CD4-positive, alpha-beta T cell (primary cell): ENCODE results near the gene NUDT16L1. TPM values are rescaled to one million over a fixed set of nuclear protein-coding genes. Genes with fewer than 3 reads are reported as not detected.

Experiments used
- ATAC-seq: fragments of 200-7000 bp; cut with Tn5 transposase; one replicate; pipeline ENCODE4 v1.10.0; 2022; ENCODE audit warnings: mild to moderate bottlenecking; ENCODE audit not compliant: poor library complexity
- CTCF ChIA-PET: fragments of 350-600 bp; sonication (Branson Sonifier 250); formaldehyde crosslinking; loops from one replicate; lab custom pipeline; 2021; ENCODE audit warnings: antibody characterized with exemption, inconsistent platforms; lab: Charles Lee
- POLR2A ChIA-PET: fragments of 350-600 bp; sonication (Branson Sonifier 250); formaldehyde crosslinking; loops from one replicate; lab custom pipeline; 2021; ENCODE audit warnings: antibody characterized with exemption, inconsistent platforms; lab: Charles Lee
- DNase-seq, 14 experiments: peaks; one replicate each; pipeline ENCODE4 v3.0.0-alpha.2; 2013 to 2020; ENCODE audit warnings: mixed read lengths in 2 of 14
- H3K27ac ChIP-seq, 2 donors: one replicate each; pipeline versions ENCODE4 v1.5.1 to v1.7.0; 2013; ENCODE audit warnings: low read length in 2 of 2, low read depth in 1 of 2, mild to moderate bottlenecking in 1 of 2
- H3K27me3 ChIP-seq, 2 experiments: 1 replicate in 1 of 2; 2 replicates in 1 of 2; pipeline versions ENCODE4 v1.6.1 to v1.7.0; 2013; ENCODE audit warnings: low read length in 2 of 2, control low read depth in 1 of 2, mild to moderate bottlenecking in 1 of 2, moderate library complexity in 1 of 2; ENCODE audit not compliant: insufficient read depth in 2 of 2, control insufficient read depth in 1 of 2
- H3K36me3 ChIP-seq: one replicate; pipeline ENCODE4 v1.6.1; 2013; ENCODE audit warnings: low read length, control low read depth; ENCODE audit not compliant: insufficient read depth
- H3K4me1 ChIP-seq: one replicate; pipeline ENCODE4 v1.6.1; 2013; ENCODE audit warnings: low read length, control low read depth; ENCODE audit not compliant: insufficient read depth
- H3K4me3 ChIP-seq: one replicate; pipeline ENCODE4 v1.5.1; 2013; ENCODE audit warnings: mild to moderate bottlenecking, low read length, moderate library complexity
- H3K9me3 ChIP-seq, 2 experiments: 1 replicate in 1 of 2; 2 replicates in 1 of 2; pipeline versions ENCODE4 v1.6.1 to v1.7.0; 2013; ENCODE audit warnings: low read length in 2 of 2, mild to moderate bottlenecking in 2 of 2, control low read depth in 1 of 2, moderate library complexity in 1 of 2; ENCODE audit not compliant: control insufficient read depth in 1 of 2, insufficient read depth in 1 of 2
- H3K27ac Mint-ChIP-seq: one replicate; pipeline ENCODE4 v1.8.0; 2020; ENCODE audit warnings: mixed read lengths
- H3K27me3 Mint-ChIP-seq: one replicate; pipeline ENCODE4 v1.8.0; 2021; ENCODE audit warnings: mixed read lengths
- H3K36me3 Mint-ChIP-seq: one replicate; pipeline ENCODE4 v1.8.0; 2021; ENCODE audit warnings: low read depth, mixed read lengths
- H3K4me1 Mint-ChIP-seq: one replicate; pipeline ENCODE4 v1.8.0; 2021; ENCODE audit warnings: low read depth, mixed read lengths
- H3K4me3 Mint-ChIP-seq: one replicate; pipeline ENCODE4 v1.8.0; 2020; ENCODE audit warnings: mild to moderate bottlenecking, mixed read lengths
- H3K9me3 Mint-ChIP-seq: one replicate; pipeline ENCODE4 v1.8.0; 2020; ENCODE audit warnings: mixed read lengths
- intact Hi-C, 2 experiments: fragments of 100-400 bp; cut with DNase I in 1 of 2; cut with micrococcal nuclease in 1 of 2; formaldehyde crosslinking; loops; one replicate each; pipeline versions ENCODE4 v1.15.1 to v1.9.0; 2023 to 2025; cut with DNase I, micrococcal nuclease
- total RNA-seq, 174 experiments: library from RNA in 2 of 174; stranded (reverse) in 2 of 174; gene quantifications; one replicate each; pipeline ENCODE4 v1.2.3 and lab custom pipeline; 2021 to 2026
- TF ChIP-seq, protein P1 (sequence below): fragments of 200-600 bp; IDR thresholded peaks from one replicate; pipeline ENCODE4 v1.8.0; 2022; ENCODE audit warnings: antibody characterized with exemption, mild to moderate bottlenecking

Gene NUDT16L1
- total RNA-seq, 2 experiments from 2014 or later: 75.2 to 78.9 TPM

DNA sequence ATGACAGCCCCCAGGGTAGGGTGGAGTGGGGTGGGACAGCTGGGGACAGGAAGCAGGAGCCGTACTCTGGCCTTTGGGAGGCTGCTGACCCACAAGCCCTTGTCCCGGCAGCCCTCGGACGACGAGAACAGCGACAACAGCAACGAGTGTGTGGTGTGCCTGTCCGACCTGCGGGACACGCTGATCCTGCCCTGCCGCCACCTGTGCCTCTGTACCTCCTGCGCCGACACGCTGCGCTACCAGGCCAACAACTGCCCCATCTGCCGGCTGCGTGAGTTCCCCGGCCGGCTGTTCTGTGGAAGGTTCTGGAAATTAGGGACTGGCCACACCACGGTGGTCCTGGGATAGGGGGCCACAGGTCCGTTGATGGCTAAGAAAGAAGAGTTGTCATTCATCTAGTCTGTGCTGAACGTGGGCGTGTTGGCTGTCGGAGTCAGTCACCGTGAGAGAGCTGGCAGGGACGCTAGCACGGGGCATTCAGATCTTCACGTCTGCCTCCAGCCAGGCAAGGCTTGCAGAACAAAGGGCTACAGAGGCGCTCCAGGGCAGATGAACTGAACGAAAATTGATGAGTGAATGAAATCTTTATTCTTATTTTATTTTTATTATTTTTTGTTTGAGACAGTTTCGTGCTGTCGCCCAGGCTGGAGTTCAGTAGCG, 19.8 kb upstream of the NUDT16L1 start:
- ChIA-PET POLR2A (interaction anchor here (0.5 to 1.1 kb wide), 3 partner anchors 20 to 379 kb away, joined by 3 to 4 read pairs (median 3); partner anchors contain the start of genes NUDT16L1 and ZNF500), CTCF (no interaction called here)
- peaks cover 30% of the 10 kb centered on the region for H3K4me1 ChIP-seq
- H3K27ac ChIP-seq: no peak overlapping the region
- intact Hi-C loops: no loop called here
- ATAC-seq (no peak), DNase-seq (no peak)
- Mint-ChIP-seq H3K36me3 (peaks cover 45% of the 10 kb centered on the region), H3K27ac (no peak overlapping the region), H3K4me3 (no peak overlapping the region), H3K4me1 (peaks cover 29% of the 10 kb centered on the region), H3K27me3 (no peaks in the 10 kb centered on the region), H3K9me3 (no peaks in the 10 kb centered on the region)
- TF ChIP-seq, protein P1, sequence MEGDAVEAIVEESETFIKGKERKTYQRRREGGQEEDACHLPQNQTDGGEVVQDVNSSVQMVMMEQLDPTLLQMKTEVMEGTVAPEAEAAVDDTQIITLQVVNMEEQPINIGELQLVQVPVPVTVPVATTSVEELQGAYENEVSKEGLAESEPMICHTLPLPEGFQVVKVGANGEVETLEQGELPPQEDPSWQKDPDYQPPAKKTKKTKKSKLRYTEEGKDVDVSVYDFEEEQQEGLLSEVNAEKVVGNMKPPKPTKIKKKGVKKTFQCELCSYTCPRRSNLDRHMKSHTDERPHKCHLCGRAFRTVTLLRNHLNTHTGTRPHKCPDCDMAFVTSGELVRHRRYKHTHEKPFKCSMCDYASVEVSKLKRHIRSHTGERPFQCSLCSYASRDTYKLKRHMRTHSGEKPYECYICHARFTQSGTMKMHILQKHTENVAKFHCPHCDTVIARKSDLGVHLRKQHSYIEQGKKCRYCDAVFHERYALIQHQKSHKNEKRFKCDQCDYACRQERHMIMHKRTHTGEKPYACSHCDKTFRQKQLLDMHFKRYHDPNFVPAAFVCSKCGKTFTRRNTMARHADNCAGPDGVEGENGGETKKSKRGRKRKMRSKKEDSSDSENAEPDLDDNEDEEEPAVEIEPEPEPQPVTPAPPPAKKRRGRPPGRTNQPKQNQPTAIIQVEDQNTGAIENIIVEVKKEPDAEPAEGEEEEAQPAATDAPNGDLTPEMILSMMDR: no peak
- no peaks in the 10 kb centered on the region for H3K9me3 ChIP-seq
- H3K27me3 ChIP-seq: no peaks in the 10 kb centered on the region
- no peak overlapping the region for H3K4me3 ChIP-seq
- peaks cover 50% of the 10 kb centered on the region for H3K36me3 ChIP-seq

DNA sequence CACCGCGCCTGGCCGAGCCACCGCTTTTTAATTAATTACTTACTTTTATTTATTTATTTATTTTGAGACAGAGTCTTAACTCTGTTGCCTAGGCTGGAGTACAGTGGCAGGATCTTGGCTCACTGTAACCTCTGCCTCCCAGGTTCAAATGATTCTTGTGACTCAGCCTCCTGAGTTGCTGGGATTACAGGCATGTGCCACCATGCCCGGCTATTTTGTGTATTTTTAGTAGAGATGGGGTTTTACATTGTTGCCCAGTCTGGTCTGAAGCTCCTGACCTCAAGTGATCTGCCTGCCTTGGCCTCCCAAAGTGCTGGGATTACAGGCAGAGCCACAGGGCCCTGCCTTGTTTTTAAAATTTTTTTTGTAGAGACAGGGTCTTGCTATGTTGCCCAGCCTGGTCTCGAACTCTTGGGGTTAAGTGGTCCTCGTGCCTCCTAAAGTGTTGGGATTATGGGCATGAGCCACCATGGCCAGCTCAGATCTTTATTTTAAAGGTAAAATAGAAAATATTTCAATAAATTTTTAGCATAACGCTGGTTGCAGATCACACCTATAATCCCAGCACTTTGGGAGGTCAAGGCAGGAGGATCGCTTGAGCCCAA, 18.3 kb upstream of the NUDT16L1 start:
- Histone ChIP-seq H3K4me3 (no peak overlapping the region), H3K27ac (peak overlapping the region in 1 of 2 donors; percentile 82), H3K36me3 (peaks cover 41% of the 10 kb centered on the region), H3K27me3 (no peaks in the 10 kb centered on the region), H3K4me1 (peaks cover 35% of the 10 kb centered on the region), H3K9me3 (no peaks in the 10 kb centered on the region)
- POLR2A ChIA-PET: interaction anchor here (1.1 to 2.1 kb wide), 2 partner anchors 11 to 175 kb away, joined by 3 to 4 read pairs; no protein-coding TSS in a partner anchor
- Mint-ChIP-seq H3K27me3 (no peaks in the 10 kb centered on the region), H3K27ac (peak overlapping the region; percentile 99), H3K36me3 (peaks cover 44% of the 10 kb centered on the region), H3K9me3 (no peaks in the 10 kb centered on the region), H3K4me3 (no peak overlapping the region), H3K4me1 (peaks cover 29% of the 10 kb centered on the region)
- DNase-seq (no peak), ATAC-seq (no peak)
- TF ChIP-seq, protein P1: no peak
- intact Hi-C loops: no loop called here
- CTCF ChIA-PET: no interaction called here

DNA sequence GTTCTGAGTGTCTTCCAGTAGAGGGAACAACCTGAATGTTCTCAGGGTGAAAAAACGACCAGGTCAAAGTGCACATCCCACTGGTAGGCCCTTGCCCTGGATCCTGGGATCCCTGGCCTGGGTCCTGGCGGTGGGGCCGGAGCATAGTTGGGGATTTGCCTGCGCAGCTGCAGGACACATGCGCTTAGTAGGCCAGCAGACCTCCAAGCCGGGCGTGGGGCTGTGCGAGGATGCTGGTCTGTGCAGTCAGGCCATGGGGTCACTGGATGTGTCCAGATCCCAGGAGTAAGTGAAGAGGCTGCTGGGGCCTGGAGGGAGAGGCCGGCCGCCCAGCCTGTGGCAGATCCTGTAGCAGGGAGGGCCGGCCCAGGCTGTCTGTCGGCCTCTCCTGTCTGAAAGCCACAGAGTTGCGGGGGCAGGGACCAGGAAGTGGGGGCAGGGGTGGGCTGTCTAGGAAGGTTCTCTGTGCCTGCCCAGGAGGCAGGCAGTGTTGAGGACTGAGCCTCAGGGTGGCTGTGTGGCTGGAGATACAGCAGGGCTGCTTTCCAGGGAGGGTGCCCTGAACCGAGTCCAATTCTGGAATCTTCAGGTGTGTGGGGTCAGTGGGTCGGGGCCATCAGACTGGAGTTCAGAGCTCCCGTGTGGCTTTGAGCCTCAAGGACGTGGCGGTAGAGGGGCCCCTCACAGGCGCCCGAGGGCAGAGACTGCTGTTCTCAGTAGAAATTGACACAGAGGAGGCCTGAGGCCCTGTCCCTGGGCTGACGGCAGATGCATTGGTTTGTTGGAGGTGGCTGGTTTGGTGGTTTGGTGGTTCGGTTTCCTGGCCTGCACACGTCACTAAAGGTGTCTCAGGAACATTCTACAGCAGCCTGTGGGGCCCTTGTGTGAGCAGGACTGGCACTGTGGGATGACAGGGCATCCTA, 17.2 kb upstream of the NUDT16L1 start:
- CTCF ChIA-PET: interaction anchor here (0.8 kb wide), 1 partner anchor 26 kb away, joined by 3 read pairs; no protein-coding TSS in a partner anchor
- ATAC-seq: peak; percentile 90

More for the DNA sequence above, 17.2 kb upstream of the NUDT16L1 start:
- peaks cover 38% of the 10 kb centered on the region for H3K36me3 ChIP-seq
- no peaks in the 10 kb centered on the region for H3K27me3 ChIP-seq
- POLR2A ChIA-PET: interaction anchor here (0.8 to 2.1 kb wide), 7 partner anchors 12 to 176 kb away, joined by 3 to 7 read pairs (median 4); partner anchors contain the start of genes ANKS3, DNAAF8 and MGRN1
- peaks cover 40% of the 10 kb centered on the region for H3K4me1 ChIP-seq
- H3K27ac Mint-ChIP-seq: peak overlapping the region; percentile 99
- TF ChIP-seq, protein P1: no peak
- H3K4me3 Mint-ChIP-seq: peak overlapping the region; percentile 70
- H3K27ac ChIP-seq: peak overlapping the region; percentile 72 to 82
- no peak overlapping the region for H3K4me3 ChIP-seq
- peaks cover 39% of the 10 kb centered on the region for H3K36me3 Mint-ChIP-seq
- intact Hi-C loops: no loop called here
- H3K9me3 ChIP-seq: no peaks in the 10 kb centered on the region
- no peaks in the 10 kb centered on the region for H3K27me3 Mint-ChIP-seq
- DNase-seq: peak; percentile 44 to 89 (median 62)
- H3K9me3 Mint-ChIP-seq: no peaks in the 10 kb centered on the region
- peaks cover 29% of the 10 kb centered on the region for H3K4me1 Mint-ChIP-seq
